Body of pancreas (tissue), 4 donors: ENCODE measurements around the gene PIP5KL1. TPM values are rescaled to one million over a fixed set of nuclear protein-coding genes. Genes with fewer than 3 reads are reported as not detected.
A peak's percentile ranks its signal among the peaks of the same experiment; 100 is the strongest.

Source experiments
- ATAC-seq: fragments of 150-250 bp; one replicate; pipeline ENCODE4 v1.9.1; 2016
- DNase-seq, 4 donors: peaks; one replicate each; pipeline ENCODE4 v3.0.0-alpha.2; 2019
- H3K27ac ChIP-seq, 4 donors: fragments of 200-600 bp; sonication (generic); 1 replicate in 3 of 4; 2 replicates in 1 of 4; pipeline versions ENCODE4 v1.5.1 to v1.6.1; 2016 to 2019; ENCODE audit warnings: mild to moderate bottlenecking in 1 of 4, mixed read lengths in 1 of 4, moderate library complexity in 1 of 4
- H3K27me3 ChIP-seq, 2 donors: fragments of 200-600 bp; sonication (generic); one replicate each; pipeline ENCODE4 v1.6.0; 2016; ENCODE audit warnings: mild to moderate bottlenecking in 1 of 2
- H3K36me3 ChIP-seq, 2 donors: fragments of 200-600 bp; sonication (generic); replicated peaks in 1 of 2; 2 replicates each; pipeline ENCODE4 v1.5.1; 2016; ENCODE audit warnings: low read depth in 2 of 2; ENCODE audit not compliant: insufficient read depth in 1 of 2
- H3K4me1 ChIP-seq: fragments of 200-600 bp; sonication (generic); one replicate; pipeline ENCODE4 v1.6.0; 2016
- H3K4me3 ChIP-seq, 2 donors: fragments of 200-600 bp; sonication (generic); 1 replicate in 1 of 2; 2 replicates in 1 of 2; pipeline ENCODE4 v1.5.1; 2016 to 2019
- H3K9me3 ChIP-seq, 3 donors: fragments of 200-600 bp; sonication (generic); 1 replicate in 2 of 3; 2 replicates in 1 of 3; pipeline ENCODE4 v1.5.1; 2016
- CTCF ChIP-seq, 7 experiments: fragments of 450-650 bp in 4 of 7; fragments of 200-600 bp in 3 of 7; sonication (generic) in 3 of 7; IDR thresholded peaks; one replicate each; pipeline ENCODE4 v1.5.1; 2016 to 2019; ENCODE audit warnings: antibody characterized with exemption in 7 of 7
- POLR2A ChIP-seq, 3 donors: fragments of 450-650 bp; IDR thresholded peaks; one replicate each; pipeline ENCODE4 v1.6.1; 2016; ENCODE audit warnings: antibody characterized with exemption in 3 of 3, mild to moderate bottlenecking in 2 of 3
- WGBS, 2 donors: methylation state at CpG; one replicate each; pipeline ENCODE4 v1.1.5; 2017; 5-methylcytosine and 5-hydroxymethylcytosine counted together
- intact Hi-C: fragments of 100-400 bp; cut with DNase I; formaldehyde crosslinking; loops from one replicate; pipeline ENCODE4 v1.15.1; 2023
- total RNA-seq, 2 donors: library from RNA; depleted of rRNA; stranded (reverse); fragments of >200 nt; gene quantifications; one replicate each; pipeline ENCODE4 v1.1.0, GENCODE V29; 2016

Gene PIP5KL1
- total RNA-seq, 2 donors from 2014 or later: 1.3 to 2.6 TPM

GRCh38 chr9:127878652-127879390 lies 51.8 kb downstream of the PIP5KL1 start:
- H3K9me3 ChIP-seq: no peaks in the 10 kb centered on the region
- H3K4me1 ChIP-seq: peaks cover 45% of the 10 kb centered on the region
- intact Hi-C loops: loop anchor here (10.0 kb wide), 2 partner anchors 144 to 284 kb away; partner anchors contain the start of gene TOR2A

GRCh38 chr9:127878001-127878651 lies 52.5 kb downstream of the PIP5KL1 start:
- H3K4me1 ChIP-seq: peaks cover 45% of the 10 kb centered on the region
- WGBS, 2 donors: 37 to 50% methylated on average over 8 to 18 of the region's 18 CpGs
- H3K27ac ChIP-seq: peak overlapping the region; percentile 51 to 74 (median 62)
- no peak for ATAC-seq
- H3K27me3 ChIP-seq: no peaks in the 10 kb centered on the region
- DNase-seq: no peak
- H3K9me3 ChIP-seq: no peaks in the 10 kb centered on the region
- intact Hi-C loops: loop anchor here (10.0 kb wide), 2 partner anchors 143 to 283 kb away; partner anchors contain the start of gene TOR2A
- TF ChIP-seq POLR2A (IDR thresholded peaks at IDR 0.05) (no peak), CTCF (IDR thresholded peaks at IDR 0.05) (no peak)
- no peaks in the 10 kb centered on the region for H3K36me3 ChIP-seq
- H3K4me3 ChIP-seq: peak overlapping the region; percentile 26 to 34

More at GRCh38 chr9:127878652-127879390, 51.8 kb downstream of the PIP5KL1 start:
- ATAC-seq (no peak), DNase-seq (no peak)
- TF ChIP-seq POLR2A (IDR thresholded peaks at IDR 0.05): no peak
- TF ChIP-seq CTCF (IDR thresholded peaks at IDR 0.05): no peak
- Histone ChIP-seq H3K27ac (no peak overlapping the region), H3K27me3 (no peaks in the 10 kb centered on the region), H3K4me3 (no peak overlapping the region), H3K36me3 (no peaks in the 10 kb centered on the region)
- 47 to 58% methylated on average over 8 of the region's 8 CpGs for WGBS, 2 donors

GRCh38 chr9:127877566-127877998 lies 53.0 kb downstream of the PIP5KL1 start, which contains the start of gene AK1:
Gene AK1 (minus strand): TSS chr9:127877675. CDS start chr9:127874617, 3,058 bp downstream.
- Histone ChIP-seq H3K27me3 (no peaks in the 10 kb centered on the region), H3K9me3 (no peaks in the 10 kb centered on the region), H3K4me1 (peaks cover 45% of the 10 kb centered on the region), H3K4me3 (peak within 1 kb of the TSS; percentile 26 to 34), H3K27ac (peak within 1 kb of the TSS; percentile 51 to 74 (median 62)), H3K36me3 (no peaks in the 10 kb centered on the region)
- TF ChIP-seq CTCF (IDR thresholded peaks at IDR 0.05): no peak
- TF ChIP-seq POLR2A (IDR thresholded peaks at IDR 0.05): peak; percentile 49 to 54 (median 54)
- ATAC-seq (peak; percentile 82), DNase-seq (peak; percentile 80 to 89 (median 84))
- WGBS, 2 donors: 0 to 1% methylated on average over 6 to 44 of the region's 44 CpGs
- intact Hi-C loops: loop anchor here (10.0 kb wide), 2 partner anchors 143 to 283 kb away; partner anchors contain the start of gene TOR2A

GRCh38 chr9:127876764-127877562 lies 53.6 kb downstream of the PIP5KL1 start:
- no peaks in the 10 kb centered on the region for H3K36me3 ChIP-seq
- DNase-seq (peak in 2 of 4 donors; percentile 44 to 51), ATAC-seq (peak; percentile 36)
- H3K4me3 ChIP-seq: peak overlapping the region; percentile 26 to 34
- intact Hi-C loops: loop anchor here (10.0 kb wide), 2 partner anchors 142 to 282 kb away; partner anchors contain the start of gene TOR2A
- H3K27me3 ChIP-seq: no peaks in the 10 kb centered on the region
- H3K4me1 ChIP-seq: peaks cover 45% of the 10 kb centered on the region
- 26 to 49% methylated on average over 5 to 26 of the region's 26 CpGs for WGBS, 2 donors
- peak overlapping the region; percentile 51 to 74 (median 62) for H3K27ac ChIP-seq
- TF ChIP-seq CTCF (IDR thresholded peaks at IDR 0.05) (no peak), POLR2A (IDR thresholded peaks at IDR 0.05) (no peak)
- no peaks in the 10 kb centered on the region for H3K9me3 ChIP-seq
